CMK (cell line): ENCODE measurements around the gene COL23A1.
A peak's percentile ranks its signal among the peaks of the same experiment; 100 is the strongest.

Experiments used
- DNase-seq: peaks from one replicate; pipeline ENCODE4 v3.0.0-alpha.2; 2010; ENCODE audit warnings: low read depth

The COL23A1 gene

DNA sequence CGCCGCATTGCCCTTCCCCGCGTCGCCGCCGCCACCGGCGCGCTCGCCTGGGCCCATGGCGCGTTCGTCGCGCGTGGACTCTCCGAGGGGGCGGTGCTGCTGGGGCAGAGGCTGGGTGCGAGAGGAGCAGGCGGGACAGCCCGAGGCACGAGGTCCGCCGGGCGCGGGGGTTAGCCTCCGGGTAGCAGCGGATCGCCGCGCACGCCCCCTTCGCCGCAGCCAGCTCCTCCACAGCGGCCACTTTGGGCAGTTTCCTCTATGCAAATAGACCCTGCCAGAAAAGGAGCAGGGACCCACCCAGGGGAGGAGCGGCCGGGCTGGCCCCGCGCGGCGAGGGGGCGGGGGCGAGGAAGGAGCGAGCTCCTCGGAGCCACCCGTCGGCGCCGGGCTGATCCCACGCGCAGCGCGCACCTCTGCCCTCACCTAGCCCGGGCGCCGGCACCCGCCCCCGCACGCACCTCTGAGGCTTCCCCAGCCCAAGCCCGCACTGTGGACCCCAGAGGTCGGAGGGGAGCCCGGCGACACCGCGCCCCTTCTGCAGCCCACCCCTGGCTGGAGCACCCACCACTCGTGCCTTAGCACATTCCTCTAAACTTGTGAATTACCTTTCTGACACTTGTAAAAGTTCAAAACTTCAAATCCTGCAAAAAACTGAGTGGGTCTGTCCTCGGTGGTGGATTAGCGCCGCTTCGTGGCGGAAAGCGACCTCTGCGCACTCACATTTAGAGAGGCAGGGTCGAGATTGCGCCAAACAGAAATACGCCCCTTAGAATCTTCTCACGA is at the start of gene COL23A1:
COL23A1 (minus strand) TSS at position 253 of the 783 bp plus-strand sequence.
- peak; percentile 41 for DNase-seq

DNA sequence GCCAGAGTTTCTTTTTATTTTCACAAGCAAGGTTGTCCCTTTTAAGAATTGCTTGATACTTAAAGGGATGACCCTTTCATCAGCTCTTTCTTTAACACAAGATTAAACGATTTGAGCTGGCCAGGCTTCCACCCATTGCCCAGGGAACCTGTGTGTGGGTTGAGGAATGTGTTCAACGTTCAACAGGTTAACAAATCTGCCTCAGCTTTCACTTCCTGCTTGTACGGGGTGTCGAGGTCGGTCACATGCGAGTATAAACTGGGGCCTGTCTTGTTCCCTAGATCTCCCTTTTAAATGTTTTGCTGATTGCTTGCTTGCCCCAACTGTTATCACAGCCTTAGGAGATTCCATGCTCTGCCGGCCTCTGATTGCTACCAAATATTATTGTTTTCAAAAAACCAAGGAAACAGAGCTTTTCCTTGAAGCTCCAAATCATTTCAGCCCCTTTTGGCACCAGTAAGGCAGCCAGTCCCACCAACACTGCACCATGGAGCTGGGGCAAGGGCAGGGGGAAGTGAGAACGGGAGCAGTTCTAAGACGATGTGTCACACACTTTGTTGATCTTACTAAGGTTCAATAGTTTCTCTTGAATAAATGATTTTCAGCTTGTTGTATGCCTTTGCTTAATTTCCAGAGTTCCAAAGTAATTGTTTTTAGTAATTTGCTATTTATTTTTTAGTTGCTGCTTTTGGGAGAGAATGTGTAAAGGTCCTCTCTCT is 47.3 kb upstream of the COL23A1 start:
- no peak for DNase-seq

DNA sequence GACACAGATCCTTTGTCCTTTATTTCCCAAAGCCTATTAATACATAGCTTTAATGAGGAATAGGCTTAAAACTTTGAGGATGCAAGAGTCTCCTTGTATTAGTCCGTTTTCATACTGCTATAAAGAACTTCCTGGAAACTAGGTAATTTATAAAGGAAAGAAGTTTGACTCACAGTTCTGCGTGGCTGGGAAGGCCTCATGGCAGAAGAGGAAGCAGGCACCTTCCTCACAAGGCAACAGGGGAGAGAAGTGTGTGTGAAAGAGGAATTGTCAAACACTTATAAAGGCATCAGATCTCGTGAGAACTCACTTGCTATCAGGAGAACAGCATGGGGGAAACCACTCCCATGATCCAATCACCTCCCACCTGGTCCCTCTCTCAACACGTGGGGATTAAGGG is 42.1 kb upstream of the COL23A1 start:
- no peak for DNase-seq

DNA sequence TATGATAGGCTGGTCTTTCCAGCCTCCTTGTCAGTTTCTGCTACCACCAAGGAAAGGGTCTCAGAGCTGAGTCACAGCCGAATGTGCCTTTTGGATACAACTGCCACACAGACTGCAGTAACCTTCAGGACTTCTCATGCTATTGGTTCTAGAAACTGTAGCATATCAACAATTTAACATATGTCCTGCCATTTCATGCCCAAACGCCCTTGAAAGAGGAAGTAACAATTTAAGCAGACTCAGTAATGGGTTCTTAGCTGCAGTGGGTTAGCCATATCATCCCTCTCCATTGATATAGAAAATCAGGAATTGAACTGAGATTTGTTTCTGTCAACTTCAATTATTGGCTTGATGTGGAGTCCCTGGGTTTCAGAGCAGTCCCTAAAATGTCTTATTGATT is 40.8 kb upstream of the COL23A1 start:
- no peak for DNase-seq

DNA sequence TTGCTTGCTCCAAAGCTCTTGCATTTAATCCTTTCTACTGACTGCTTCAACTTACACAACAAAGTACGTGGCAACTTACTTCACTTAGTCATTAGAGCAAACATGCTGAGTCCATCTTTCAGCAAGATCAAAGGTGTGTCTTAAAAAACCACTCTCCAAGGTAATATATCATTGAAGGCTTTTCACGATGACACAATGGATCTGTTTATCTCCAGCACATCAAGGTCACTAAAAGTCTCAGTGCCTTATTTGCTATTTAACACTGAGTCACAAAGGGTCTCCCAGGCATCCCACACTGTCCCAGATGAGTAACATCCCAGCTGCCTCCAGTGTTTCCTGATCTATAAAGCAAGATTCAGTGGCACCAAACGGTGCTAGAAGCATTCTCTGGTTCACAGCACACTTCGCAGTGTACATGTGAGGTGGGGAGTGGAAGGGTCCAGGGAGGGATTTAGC is 40.3 kb upstream of the COL23A1 start:
- no peak for DNase-seq

DNA sequence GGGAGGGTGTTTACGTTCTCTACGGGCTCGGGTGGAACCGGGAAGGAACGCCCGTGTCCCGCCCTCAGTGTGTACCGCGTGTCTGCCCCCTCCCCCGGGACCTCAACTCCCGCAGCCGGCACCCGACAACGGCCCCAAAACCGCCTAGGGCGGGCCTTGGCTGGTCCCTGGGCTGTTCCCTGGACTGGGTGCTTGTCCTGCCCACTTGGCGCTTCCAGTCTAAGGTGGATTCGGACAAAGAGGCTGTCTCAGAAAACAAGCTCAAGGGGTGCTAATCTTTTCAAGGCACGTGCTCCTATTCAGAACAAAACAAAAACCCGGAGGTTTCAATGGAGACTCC is 37.0 kb upstream of the COL23A1 start:
- DNase-seq = peak; percentile 30

DNA sequence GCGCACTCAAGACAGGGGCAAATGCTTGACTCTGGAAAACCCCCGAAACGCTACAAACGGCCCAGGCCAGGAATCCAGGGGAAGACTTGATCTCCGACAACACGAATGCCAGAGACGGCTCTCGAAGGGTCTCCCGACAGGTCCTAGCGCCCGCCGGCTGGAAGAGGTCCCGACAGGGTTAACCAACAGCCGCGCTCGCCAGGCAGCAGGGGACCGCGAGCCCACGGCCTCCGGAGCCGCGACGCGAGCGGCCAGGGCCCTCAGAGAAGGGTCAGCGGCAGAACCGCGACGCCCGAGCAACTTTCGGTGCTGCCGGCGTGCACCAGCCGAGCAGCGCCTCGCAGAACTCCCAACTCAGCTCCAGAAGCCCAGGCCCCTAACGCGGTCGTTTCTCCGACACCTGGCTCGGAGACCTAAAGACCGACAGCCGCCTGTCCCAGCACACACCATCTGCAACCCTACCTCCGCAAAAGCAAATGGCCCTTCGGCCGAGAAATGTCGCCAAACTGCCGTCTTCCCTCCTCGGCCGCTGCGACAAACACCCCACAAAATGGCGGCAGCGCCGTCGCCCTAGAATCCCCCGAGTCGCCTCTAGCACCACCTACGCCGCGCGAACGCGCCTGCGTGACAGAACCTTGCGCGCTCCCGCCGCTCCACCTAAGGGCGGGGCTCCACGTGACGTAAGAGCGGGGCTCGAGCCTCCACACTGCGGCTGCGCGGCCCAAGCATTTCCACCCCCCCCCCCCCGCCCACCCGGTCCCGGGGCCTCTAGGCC is 36.5 kb upstream of the COL23A1 start, which contains the start of gene CLK4:
CLK4 (minus strand) TSS at position 567 of the 775 bp plus-strand sequence. CDS start 3,634 bp downstream, outside the sequence.
- peak; percentile 75 for DNase-seq

DNA sequence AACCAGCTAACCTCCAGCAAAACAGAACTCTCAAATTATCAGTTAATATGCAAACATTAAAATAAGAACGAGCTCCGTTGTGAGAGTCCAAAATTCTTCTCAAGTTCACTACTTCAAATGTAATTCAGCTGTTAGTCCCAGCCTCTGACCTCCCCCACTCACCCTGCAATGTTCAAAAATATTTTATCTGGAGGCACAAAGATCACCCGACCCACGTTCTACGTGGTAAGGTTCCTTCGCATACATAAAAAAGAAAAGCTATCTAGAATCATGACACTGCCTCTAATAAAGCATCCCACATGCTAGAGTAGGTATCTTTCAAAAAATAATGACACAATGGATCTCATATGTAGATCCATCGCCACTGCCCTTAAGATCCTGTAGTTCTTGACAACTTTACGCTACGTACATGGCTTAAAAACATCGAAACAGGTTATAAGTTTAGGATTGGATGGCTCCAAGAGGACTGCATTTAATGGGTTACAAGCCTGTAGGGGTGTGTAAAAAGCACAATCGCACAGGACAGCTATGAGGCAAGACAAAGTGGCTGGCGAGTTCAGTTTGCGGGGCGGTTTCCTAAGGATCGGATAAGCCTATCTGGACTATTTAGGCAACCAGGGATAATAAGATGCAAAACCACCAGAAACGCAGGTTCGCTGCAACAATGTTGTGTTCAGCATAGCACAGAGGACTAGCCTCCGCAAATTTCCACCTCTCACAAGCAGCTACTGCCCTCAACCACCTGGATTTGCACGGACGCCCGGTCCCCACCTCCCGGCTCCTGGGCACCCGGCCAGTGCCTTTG is 35.7 kb upstream of the COL23A1 start:
- no peak for DNase-seq

DNA sequence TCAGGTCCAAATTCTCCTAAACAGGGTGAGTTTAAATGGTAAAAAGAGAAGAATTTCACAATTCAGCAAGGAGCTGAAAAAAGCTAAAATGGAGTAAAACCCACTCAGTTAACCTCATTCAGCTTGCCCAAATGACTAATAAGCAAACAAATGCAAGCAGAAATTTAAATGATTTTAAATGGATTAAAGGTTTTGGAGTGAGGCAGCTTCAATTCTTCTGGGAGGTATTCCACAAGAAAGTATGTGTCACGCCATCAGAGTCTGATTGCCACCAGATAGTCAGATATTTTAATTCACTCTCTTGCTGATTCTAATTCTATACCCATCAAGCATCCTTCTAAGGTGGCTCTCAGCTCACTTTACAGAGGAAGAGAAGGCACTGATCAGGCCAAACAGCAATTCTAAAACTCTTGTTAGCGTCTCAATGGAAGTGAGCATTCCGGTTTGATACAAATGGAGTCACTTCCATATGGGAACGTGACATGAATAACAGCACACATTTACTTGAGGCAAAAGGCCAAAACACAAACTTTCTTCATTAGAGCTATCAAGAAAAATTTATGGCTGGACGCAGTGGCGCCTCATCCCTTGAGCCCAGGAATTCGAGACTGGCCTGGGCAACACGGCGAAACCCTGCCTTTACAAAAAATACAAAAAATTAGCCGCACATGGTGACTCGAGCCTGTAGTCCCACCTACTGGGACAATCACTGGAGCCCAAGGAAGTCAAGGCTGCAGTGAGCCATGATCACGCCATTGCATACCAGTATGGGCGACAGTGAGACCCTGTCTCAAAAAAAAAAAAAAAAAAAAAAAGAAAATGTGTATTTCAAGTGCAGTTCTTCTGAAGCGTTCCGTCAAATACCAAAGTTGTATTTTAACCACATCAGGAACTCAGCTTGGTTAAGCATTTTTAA is 34.7 kb upstream of the COL23A1 start:
- no peak for DNase-seq

DNA sequence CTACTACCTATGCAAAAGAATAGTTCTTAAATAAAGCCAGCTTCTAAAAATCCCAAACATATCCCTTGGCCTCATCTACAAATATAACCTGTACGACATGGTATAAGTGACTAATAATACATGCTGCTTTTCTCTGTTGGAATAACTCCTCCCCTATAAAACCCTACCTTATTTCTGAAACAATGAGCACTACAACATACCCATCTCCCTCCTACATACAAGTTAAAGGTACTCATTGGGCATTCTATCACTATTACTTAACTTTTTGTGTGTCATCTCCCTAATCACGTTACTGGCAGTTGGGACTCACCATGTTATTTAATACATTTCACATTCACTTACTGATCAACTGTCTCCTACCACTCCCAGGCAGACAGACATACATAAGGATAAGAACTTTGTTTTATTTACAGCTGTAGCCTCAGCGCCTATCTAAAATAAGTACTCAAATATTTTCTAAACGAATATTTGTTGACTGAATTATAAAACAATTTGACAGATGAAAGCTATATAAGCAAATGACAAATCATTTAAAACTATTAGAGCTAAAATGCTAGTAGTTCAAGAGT is 32.6 kb upstream of the COL23A1 start:
- no peak for DNase-seq

DNA sequence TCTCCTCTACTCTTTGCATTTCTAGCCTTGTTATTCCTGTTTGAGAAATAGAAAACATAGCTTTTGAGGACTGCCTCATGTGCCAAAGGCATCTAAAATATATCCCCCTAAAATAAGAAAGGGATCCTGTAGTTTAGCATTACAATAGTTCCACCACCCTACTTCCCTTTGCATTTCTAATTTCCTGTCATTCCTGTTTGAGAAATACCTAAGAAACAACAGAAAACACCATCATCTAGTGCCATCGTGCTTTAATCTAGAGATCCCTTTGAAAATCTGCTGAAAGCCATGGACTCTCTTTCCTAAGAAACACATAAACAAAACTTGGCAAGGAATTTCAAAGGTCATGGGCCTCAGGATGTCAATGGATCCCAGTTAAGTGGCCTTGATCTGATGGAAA is 29.2 kb upstream of the COL23A1 start:
- no peak for DNase-seq

DNA sequence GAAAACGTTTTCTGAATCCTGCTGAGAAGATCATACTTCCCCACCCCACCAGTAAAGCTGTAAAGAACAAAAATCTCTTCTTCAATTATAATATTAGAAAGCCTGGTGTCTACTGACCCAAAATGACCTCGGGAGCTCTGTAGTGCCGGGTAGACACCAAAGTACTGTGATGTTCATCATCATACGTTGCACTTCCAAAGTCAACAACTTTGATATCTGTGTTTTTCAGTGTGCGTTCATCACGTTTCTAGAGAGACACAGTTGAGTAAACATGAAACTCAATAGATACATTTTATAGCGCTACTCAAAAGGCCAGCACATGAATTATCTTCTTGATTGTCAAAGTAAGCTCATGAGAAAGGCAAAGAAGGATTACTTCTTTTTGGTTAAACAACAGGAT is 22.1 kb upstream of the COL23A1 start:
- DNase-seq = no peak

DNA sequence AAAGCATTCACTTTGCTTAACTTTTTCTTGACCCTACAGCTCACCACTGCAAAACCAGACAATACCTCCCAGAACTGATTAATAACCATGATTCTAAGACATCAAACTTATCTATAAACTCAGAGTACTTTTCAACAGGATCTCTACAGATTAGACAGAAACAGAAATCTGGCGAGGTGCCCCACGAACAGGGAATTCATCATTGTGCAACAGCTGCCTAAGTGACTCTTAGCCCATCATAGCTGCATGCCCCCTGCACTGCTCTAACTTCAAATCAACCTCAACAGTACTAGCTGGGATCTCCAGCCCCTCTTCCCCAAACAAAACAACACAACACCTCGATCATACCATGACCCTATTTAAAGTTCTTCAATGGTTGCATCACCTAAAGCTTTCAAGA is 16.1 kb upstream of the COL23A1 start:
- DNase-seq = no peak

DNA sequence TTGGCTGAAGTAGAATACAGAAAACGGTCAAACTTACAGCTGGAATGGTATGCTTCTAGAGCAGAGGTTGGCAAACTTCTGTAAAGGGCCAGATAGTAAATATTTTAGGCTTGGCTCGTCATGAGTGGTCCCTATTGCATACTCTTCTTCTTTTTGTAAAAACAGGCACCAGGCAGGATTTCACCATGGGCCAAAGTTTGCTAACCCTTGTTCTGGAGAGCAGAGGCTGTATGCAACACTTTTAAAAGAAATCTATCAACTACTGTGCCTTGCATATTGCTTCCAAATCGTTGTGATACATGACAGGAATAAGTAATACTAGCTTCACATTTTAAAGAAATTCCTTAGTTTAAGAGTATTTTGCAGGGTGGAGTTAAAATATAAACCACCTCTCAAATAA is 15.6 kb upstream of the COL23A1 start:
- DNase-seq = no peak

DNA sequence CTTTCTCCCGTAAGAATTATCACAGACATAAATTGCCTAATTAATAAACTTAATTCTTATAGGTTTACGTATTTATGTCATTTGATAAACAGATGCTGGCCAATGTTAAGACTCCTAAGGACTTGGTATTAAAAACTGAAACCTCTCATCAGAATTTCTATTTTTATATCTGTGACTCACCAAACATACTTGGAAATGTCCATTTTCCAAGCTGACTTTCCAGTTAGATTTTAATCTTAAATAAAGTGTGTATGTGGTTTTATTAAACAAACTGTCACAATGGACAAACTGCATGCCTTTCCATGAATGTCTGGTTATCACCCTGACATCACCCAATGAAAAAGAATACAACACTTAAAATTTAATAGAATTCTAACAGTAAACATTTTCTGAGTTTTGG is 12.6 kb upstream of the COL23A1 start:
- DNase-seq = no peak

DNA sequence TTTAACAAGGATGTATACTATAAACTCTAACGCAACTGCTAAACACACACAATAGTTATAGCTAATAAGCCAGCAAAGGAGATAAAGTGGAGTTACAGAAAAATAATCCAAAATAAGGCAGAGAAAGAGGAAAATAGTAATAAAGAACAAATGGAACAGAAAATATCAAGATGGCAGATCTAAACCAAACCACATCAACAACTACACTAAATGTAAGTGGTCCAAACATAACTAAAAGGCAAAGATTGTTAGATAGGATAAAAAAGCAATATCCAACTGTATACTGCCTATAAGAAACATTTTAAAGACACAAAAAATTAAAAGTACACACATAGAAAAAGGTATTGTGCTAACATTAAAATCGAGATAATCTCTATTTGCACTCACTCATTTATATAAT is 5.6 kb upstream of the COL23A1 start:
- no peak for DNase-seq

DNA sequence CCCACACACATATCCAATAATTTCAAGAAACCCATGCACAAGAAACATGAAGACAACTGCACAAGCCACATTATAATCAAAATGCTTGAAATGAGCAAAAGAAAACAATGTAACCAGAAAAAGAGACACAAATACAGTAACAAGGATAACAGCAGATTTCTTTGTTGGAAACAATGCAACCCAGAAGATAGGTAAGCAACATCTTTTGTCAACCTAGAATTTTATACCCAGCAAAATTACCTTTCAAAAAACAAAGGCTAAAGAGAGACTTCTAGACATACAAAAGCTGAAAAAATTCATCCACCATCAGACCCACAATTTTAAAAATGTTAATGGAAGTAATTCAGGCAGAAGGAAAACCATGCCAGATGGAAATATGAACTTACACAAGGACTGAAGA is 5.0 kb upstream of the COL23A1 start:
- DNase-seq = no peak

DNA sequence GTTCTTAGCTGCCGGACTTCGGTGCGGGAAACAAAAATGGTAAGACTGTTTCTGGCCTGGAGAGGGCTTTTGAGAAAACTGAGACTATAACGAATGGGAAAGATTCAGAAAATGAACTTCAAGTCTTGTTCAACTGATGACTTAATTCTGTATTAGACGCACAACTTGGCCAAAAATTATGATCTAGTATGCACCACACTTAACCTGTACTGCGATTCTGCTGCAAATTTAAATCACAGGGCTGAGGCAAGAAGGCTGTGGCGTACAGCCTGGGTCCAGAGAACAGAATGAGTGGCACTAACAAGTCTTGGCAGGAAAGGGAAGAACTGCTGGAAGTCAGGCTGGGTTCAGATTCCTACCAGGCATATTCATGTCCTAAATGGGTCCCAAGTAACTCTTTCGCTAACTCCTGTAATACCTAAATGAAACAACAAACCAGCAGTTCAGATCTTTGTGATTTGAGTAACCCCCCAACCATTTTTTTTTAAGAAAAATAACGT is 781 bp upstream of the COL23A1 start:
- DNase-seq = no peak

DNA sequence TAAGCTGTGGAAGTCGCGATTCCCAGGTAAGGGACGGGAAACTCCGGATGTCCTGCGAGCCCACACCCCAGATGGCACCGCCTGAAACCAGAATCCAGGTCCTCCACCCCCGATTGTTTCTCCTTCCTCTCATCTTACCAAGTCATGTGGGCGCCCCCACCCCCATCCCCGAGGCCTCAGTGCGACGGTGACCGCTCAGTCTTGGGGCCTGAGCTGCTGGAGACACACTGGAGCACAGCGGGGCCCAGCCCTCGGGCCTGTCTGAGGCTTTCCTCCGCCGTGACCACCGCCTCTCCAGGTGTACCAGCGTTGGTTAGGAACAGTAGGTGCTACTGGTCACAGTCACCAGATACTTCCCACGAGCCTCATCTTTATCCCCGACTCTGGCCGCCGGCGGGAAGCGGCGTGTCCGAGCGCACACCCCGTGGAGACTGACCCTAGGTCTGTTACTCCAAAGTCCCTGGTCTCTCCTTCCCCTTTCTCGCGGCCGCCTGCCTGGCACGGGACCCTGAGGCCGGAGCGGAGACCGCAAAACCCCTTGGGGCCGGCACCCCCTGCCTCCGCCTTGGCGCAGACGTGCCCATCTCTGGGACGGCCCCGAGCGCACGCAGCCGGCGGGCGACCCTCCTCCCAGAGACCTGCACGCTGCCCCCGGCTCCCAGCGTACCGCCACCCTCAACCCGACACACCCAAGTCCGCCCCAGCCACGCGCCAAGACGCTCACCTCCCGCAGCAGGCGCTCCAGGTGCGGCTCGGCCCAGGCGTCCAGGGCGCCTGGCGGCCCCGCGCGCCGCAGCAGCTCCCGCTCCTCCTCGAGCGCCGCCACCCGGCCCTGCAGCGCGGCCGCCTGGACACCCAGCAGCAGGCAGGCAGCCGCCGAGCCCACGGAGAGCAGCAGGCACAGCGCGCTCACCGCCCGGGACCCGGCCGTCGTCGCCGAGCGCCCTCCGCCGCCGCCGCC is 733 bp downstream of the COL23A1 start:
- DNase-seq = no peak
